Endothelial cell (in vitro differentiated cells): Measurements from ENCODE around the gene PASK. TPM values are rescaled to one million over a fixed set of nuclear protein-coding genes. Genes with fewer than 3 reads are reported as not detected.

Source experiments
- DNase-seq: peaks from one replicate; pipeline ENCODE4 v3.0.0; 2021; ENCODE audit warnings: low spot score
- H3K27ac Mint-ChIP-seq: one replicate; pipeline ENCODE4 v1.8.0; 2021; ENCODE audit warnings: mixed read lengths, inconsistent platforms; ENCODE audit not compliant: unreplicated experiment
- H3K27me3 Mint-ChIP-seq: one replicate; pipeline ENCODE4 v1.8.0; 2021; ENCODE audit warnings: mild to moderate bottlenecking, moderate library complexity, mixed read lengths, inconsistent platforms; ENCODE audit not compliant: unreplicated experiment
- H3K36me3 Mint-ChIP-seq: one replicate; pipeline ENCODE4 v1.8.0; 2021; ENCODE audit warnings: mild to moderate bottlenecking, low read depth, mixed read lengths, inconsistent platforms; ENCODE audit not compliant: unreplicated experiment
- H3K4me1 Mint-ChIP-seq: one replicate; pipeline ENCODE4 v1.8.0; 2021; ENCODE audit warnings: mild to moderate bottlenecking, mixed read lengths, inconsistent platforms; ENCODE audit not compliant: unreplicated experiment
- H3K4me3 Mint-ChIP-seq: one replicate; pipeline ENCODE4 v1.8.0; 2021; ENCODE audit warnings: mild to moderate bottlenecking, mixed read lengths, inconsistent platforms; ENCODE audit not compliant: unreplicated experiment
- H3K9me3 Mint-ChIP-seq: one replicate; pipeline ENCODE4 v1.8.0; 2021; ENCODE audit warnings: mixed read lengths, inconsistent platforms; ENCODE audit not compliant: unreplicated experiment
- CTCF ChIP-seq: fragments of 200-600 bp; sonication (generic); IDR thresholded peaks from one replicate; pipeline ENCODE4 v1.5.0; 2021; ENCODE audit warnings: antibody characterized with exemption; ENCODE audit not compliant: unreplicated experiment
- total RNA-seq: library from RNA; stranded (reverse); fragmentation: NEBNext Ultra II Directional; extraction: Animal tissue kit (Norgen Biotek cat#: 25700); gene quantifications from one replicate; pipeline ENCODE4 v1.2.1, GENCODE V29; 2021; ENCODE audit not compliant: unreplicated experiment

The PASK gene
- total RNA-seq, 1 donor from 2014 or later: 39.7 TPM

GRCh38 chr2:241123816-241124536 is 25.3 kb downstream of the PASK start:
- Mint-ChIP-seq H3K4me3 (no peak overlapping the region), H3K27me3 (no peaks in the 10 kb centered on the region), H3K27ac (no peak overlapping the region), H3K36me3 (peaks cover 8% of the 10 kb centered on the region), H3K4me1 (no peaks in the 10 kb centered on the region), H3K9me3 (no peaks in the 10 kb centered on the region)
- TF ChIP-seq CTCF: no peak
- DNase-seq: no peak

GRCh38 chr2:241122376-241123002 is 26.8 kb downstream of the PASK start:
- Mint-ChIP-seq H3K4me1 (no peaks in the 10 kb centered on the region), H3K4me3 (no peak overlapping the region), H3K27me3 (peaks cover 1% of the 10 kb centered on the region), H3K27ac (no peak overlapping the region), H3K9me3 (no peaks in the 10 kb centered on the region), H3K36me3 (peaks cover 12% of the 10 kb centered on the region)
- no peak for DNase-seq
- TF ChIP-seq CTCF: no peak

GRCh38 chr2:241121008-241121407 is 28.3 kb downstream of the PASK start:
- no peaks in the 10 kb centered on the region for H3K4me1 Mint-ChIP-seq
- TF ChIP-seq CTCF: no peak
- peaks cover 3% of the 10 kb centered on the region for H3K27me3 Mint-ChIP-seq
- no peak overlapping the region for H3K27ac Mint-ChIP-seq
- peaks cover 17% of the 10 kb centered on the region for H3K36me3 Mint-ChIP-seq
- H3K4me3 Mint-ChIP-seq: no peak overlapping the region
- no peak for DNase-seq
- no peaks in the 10 kb centered on the region for H3K9me3 Mint-ChIP-seq

- H3K27me3 Mint-ChIP-seq: peaks cover 5% of the 10 kb centered on the region
- H3K36me3 Mint-ChIP-seq: peaks cover 20% of the 10 kb centered on the region
- H3K9me3 Mint-ChIP-seq: no peaks in the 10 kb centered on the region
- H3K27ac Mint-ChIP-seq: no peak overlapping the region
- TF ChIP-seq CTCF: no peak
- H3K4me3 Mint-ChIP-seq: no peak overlapping the region
- no peak for DNase-seq
- H3K4me1 Mint-ChIP-seq: no peaks in the 10 kb centered on the region
Measured at GRCh38 chr2:241120440-241120839, 28.8 kb downstream of the PASK start.
